Spleen (tissue), 11 donors: ENCODE measurements around the gene RHOBTB1. TPM values are rescaled to one million over a fixed set of nuclear protein-coding genes. Genes with fewer than 3 reads are reported as not detected.

ENCODE experiments used
- DNase-seq: peaks from one replicate; pipeline ENCODE4 v3.0.0-alpha.2; 2020
- H3K27ac ChIP-seq, 8 donors: fragments of 200-600 bp; sonication (generic) in 7 of 8; 1 replicate in 4 of 8; 2 replicates in 4 of 8; pipeline versions ENCODE4 v1.5.0 to v1.8.0; 2016 to 2021; ENCODE audit warnings: inconsistent platforms in 4 of 8, mild to moderate bottlenecking in 4 of 8, moderate library complexity in 1 of 8
- H3K27me3 ChIP-seq, 7 donors: fragments of 200-600 bp; sonication (generic) in 6 of 7; replicated peaks in 1 of 7; 1 replicate in 4 of 7; 2 replicates in 3 of 7; pipeline versions ENCODE4 v1.5.0 to v1.8.0; 2016 to 2021; ENCODE audit warnings: inconsistent platforms in 3 of 7, mild to moderate bottlenecking in 1 of 7
- H3K36me3 ChIP-seq, 6 donors: fragments of 200-600 bp; sonication (generic) in 5 of 6; 1 replicate in 4 of 6; 2 replicates in 2 of 6; pipeline versions ENCODE4 v1.5.0 to v1.8.0; 2016 to 2021; ENCODE audit warnings: inconsistent platforms in 2 of 6
- H3K4me1 ChIP-seq, 6 donors: fragments of 200-600 bp; sonication (generic) in 5 of 6; 1 replicate in 3 of 6; 2 replicates in 3 of 6; pipeline versions ENCODE4 v1.5.0 to v1.8.0; 2016 to 2021; ENCODE audit warnings: inconsistent platforms in 3 of 6
- H3K4me3 ChIP-seq, 8 donors: fragments of 200-600 bp; sonication (generic) in 7 of 8; 1 replicate in 4 of 8; 2 replicates in 4 of 8; pipeline versions ENCODE4 v1.5.0 to v1.8.0; 2016 to 2021; ENCODE audit warnings: inconsistent platforms in 4 of 8, mild to moderate bottlenecking in 4 of 8, moderate library complexity in 2 of 8
- H3K9me3 ChIP-seq, 8 donors: fragments of 200-600 bp; sonication (generic) in 7 of 8; 1 replicate in 4 of 8; 2 replicates in 4 of 8; pipeline versions ENCODE4 v1.5.0 to v1.8.0; 2016 to 2021; ENCODE audit warnings: inconsistent platforms in 4 of 8
- CTCF ChIP-seq, 11 experiments: fragments of 200-600 bp in 7 of 11; fragments of 450-650 bp in 4 of 11; sonication (generic) in 4 of 11; IDR thresholded peaks in 8 of 11; conservative IDR thresholded peaks in 3 of 11; 1 replicate in 7 of 11; 2 replicates in 4 of 11; pipeline versions ENCODE4 v1.4.0 to v1.8.0; 2016 to 2021; ENCODE audit warnings: antibody characterized with exemption in 11 of 11, inconsistent platforms in 4 of 11, mild to moderate bottlenecking in 1 of 11
- POLR2A ChIP-seq, 3 donors: fragments of 450-650 bp; IDR thresholded peaks; one replicate each; pipeline ENCODE4 v1.5.1; 2017; ENCODE audit warnings: antibody characterized with exemption in 3 of 3, mild to moderate bottlenecking in 1 of 3
- POLR2AphosphoS5 ChIP-seq, 3 donors: sonication (generic); formaldehyde crosslinking; IDR thresholded peaks; one replicate each; pipeline ENCODE4 v1.5.1; 2017; ENCODE audit warnings: antibody characterized with exemption in 3 of 3
- WGBS, 5 donors: extraction: QIAGEN DNeasy Blood & Tissue Kit in 3 of 5; methylation state at CpG; one replicate each; pipeline versions ENCODE4 v1.1.5 to v1.1.7; 2013 to 2018; 5-methylcytosine and 5-hydroxymethylcytosine counted together
- intact Hi-C: fragments of 100-400 bp; cut with DNase I; formaldehyde crosslinking; loops from one replicate; pipeline ENCODE4 v1.15.0; 2023; ENCODE audit warnings: low total_unique reads
- polyA plus RNA-seq, 3 donors: library from polyadenylated mRNA; stranded (reverse); fragments of 200-250 nt; gene quantifications; one replicate each; pipeline ENCODE4 v1.2.1, GENCODE V29; 2013
- total RNA-seq, 7 donors: library from RNA; depleted of rRNA in 3 of 7; stranded (reverse); fragments of >200 nt in 3 of 7; fragmentation: NEBNext Ultra II Directional in 4 of 7; extraction: Animal tissue kit (Norgen Biotek cat#: 25700) in 4 of 7; gene quantifications; one replicate each; pipeline versions ENCODE4 v1.1.0 to v1.2.1, GENCODE V29; 2016 to 2021
- donor health status: healthy with polysubstance abuse.
- donor health status: DM: no; HTN: no; CAD: no; lungs with moderate emphysema.
- donor health status: DM: no; HTN: no; CAD: no.
- donor health status: Bipolar disorder and iron deficiency.
- donor health status: healthy.
- donor health status: DM: no; HTN: no; CAD: no.
- donor health status: DM: yes; HTN: yes; CAD: no.

The RHOBTB1 gene
- total and polyA plus RNA-seq, 10 donors = 4.9 to 49.2 (median 20.6) TPM

- H3K27ac ChIP-seq = no peak overlapping the region
- intact Hi-C loops = no loop called here
- no peaks in the 10 kb centered on the region for H3K27me3 ChIP-seq
- H3K4me1 ChIP-seq = no peaks in the 10 kb centered on the region
- H3K36me3 ChIP-seq = peaks cover 0 to 45% (median 18%) of the 10 kb centered on the region in 6 donors
- DNase-seq = no peak
- no peak overlapping the region for H3K4me3 ChIP-seq
- no peak for TF ChIP-seq CTCF (IDR thresholded peaks at IDR 0.05 in 8 of 11, conservative IDR thresholded peaks at IDR 0.05 in 3 of 11)
- no peak for TF ChIP-seq POLR2AphosphoS5 (IDR thresholded peaks at IDR 0.05)
- TF ChIP-seq POLR2A (IDR thresholded peaks at IDR 0.05) = no peak
- H3K9me3 ChIP-seq = no peaks in the 10 kb centered on the region
- WGBS, 5 donors = 70 to 91% (median 79%) methylated on average over 3 of the region's 3 CpGs
Measured at GRCh38 chr10:60870803-60871202, 73.2 kb downstream of the RHOBTB1 start.

GRCh38 chr10:60870416-60870728 lies 73.6 kb downstream of the RHOBTB1 start:
- Histone ChIP-seq H3K4me1 (no peaks in the 10 kb centered on the region), H3K27ac (no peak overlapping the region), H3K27me3 (no peaks in the 10 kb centered on the region), H3K36me3 (peaks cover 0 to 41% (median 18%) of the 10 kb centered on the region in 6 donors), H3K4me3 (no peak overlapping the region), H3K9me3 (no peaks in the 10 kb centered on the region)
- DNase-seq = no peak
- TF ChIP-seq POLR2AphosphoS5 (IDR thresholded peaks at IDR 0.05) (no peak), CTCF (IDR thresholded peaks at IDR 0.05 in 8 of 11, conservative IDR thresholded peaks at IDR 0.05 in 3 of 11) (no peak), POLR2A (IDR thresholded peaks at IDR 0.05) (no peak)
- WGBS, 5 donors = 93 to 98% (median 98%) methylated on average over 2 of the region's 2 CpGs
- intact Hi-C loops = no loop called here

GRCh38 chr10:60869652-60870415 lies 74.2 kb downstream of the RHOBTB1 start:
- 88 to 97% (median 95%) methylated on average over 6 of the region's 6 CpGs for WGBS, 5 donors
- Histone ChIP-seq H3K4me3 (no peak overlapping the region), H3K4me1 (no peaks in the 10 kb centered on the region), H3K9me3 (no peaks in the 10 kb centered on the region), H3K27me3 (no peaks in the 10 kb centered on the region), H3K27ac (no peak overlapping the region), H3K36me3 (peaks cover 0 to 40% (median 18%) of the 10 kb centered on the region in 6 donors)
- no peak for DNase-seq
- intact Hi-C loops = no loop called here
- no peak for TF ChIP-seq POLR2A (IDR thresholded peaks at IDR 0.05)
- TF ChIP-seq POLR2AphosphoS5 (IDR thresholded peaks at IDR 0.05) = no peak
- TF ChIP-seq CTCF (IDR thresholded peaks at IDR 0.05 in 8 of 11, conservative IDR thresholded peaks at IDR 0.05 in 3 of 11) = no peak

GRCh38 chr10:60868946-60869345 lies 75.0 kb downstream of the RHOBTB1 start:
- H3K4me1 ChIP-seq = no peaks in the 10 kb centered on the region
- no peak overlapping the region for H3K27ac ChIP-seq
- H3K36me3 ChIP-seq = peaks cover 0 to 36% (median 16%) of the 10 kb centered on the region in 6 donors
- no peak for DNase-seq
- intact Hi-C loops = no loop called here
- TF ChIP-seq POLR2AphosphoS5 (IDR thresholded peaks at IDR 0.05) (no peak), CTCF (IDR thresholded peaks at IDR 0.05 in 8 of 11, conservative IDR thresholded peaks at IDR 0.05 in 3 of 11) (no peak)
- no peak overlapping the region for H3K4me3 ChIP-seq
- H3K9me3 ChIP-seq = no peaks in the 10 kb centered on the region
- 77 to 97% (median 90%) methylated on average over 1 of the region's 1 CpG for WGBS, 5 donors
- H3K27me3 ChIP-seq = no peaks in the 10 kb centered on the region
